MCF 10A (cell line): Measurements from ENCODE around the gene SLC35F4. TPM values are rescaled to one million over a fixed set of nuclear protein-coding genes. Genes with fewer than 3 reads are reported as not detected.
A peak's percentile ranks its signal among the peaks of the same experiment; 100 is the strongest.

ENCODE experiments used
- Bru-seq: library from RNA; stranded (reverse); fragments of 400-500 nt; gene quantifications from one replicate; lab custom pipeline; 2021; lab: Mats Ljungman, UMichigan
- BruChase-seq, 2 experiments: library from RNA; stranded (reverse); fragments of 400-500 nt; gene quantifications; one replicate each; lab custom pipeline; 2021; lab: Mats Ljungman, UMichigan
- BruUV-seq: library from RNA; stranded (reverse); fragments of 400-500 nt; replicated peaks from 2 replicates; lab custom pipeline; 2021; lab: Mats Ljungman, UMichigan
- CTCF ChIA-PET: fragments of 300-600 bp; sonication (Branson Sonifier 250); formaldehyde crosslinking; extraction: SDS; loops from one replicate; lab custom pipeline; 2021; ENCODE audit warnings: antibody characterized with exemption, inconsistent platforms; lab: Yijun Ruan, JAX
- POLR2A ChIA-PET: fragments of 300-600, 350-650 bp; sonication (Branson Sonifier 250); formaldehyde crosslinking; extraction: SDS; loops from one replicate; lab custom pipeline; 2020; ENCODE audit warnings: antibody characterized with exemption, inconsistent platforms; lab: Yijun Ruan, JAX
- DNase-seq: peaks from one replicate; pipeline ENCODE4 v3.0.0-alpha.2; 2018; ENCODE audit not compliant: unreplicated experiment
- H3K27ac Mint-ChIP-seq: one replicate; pipeline ENCODE4 v1.8.0; 2022; ENCODE audit warnings: mild to moderate bottlenecking, low read depth, mixed read lengths; ENCODE audit not compliant: unreplicated experiment
- H3K27me3 Mint-ChIP-seq: one replicate; pipeline ENCODE4 v1.8.0; 2022; ENCODE audit warnings: mixed read lengths; ENCODE audit not compliant: insufficient read depth, unreplicated experiment
- H3K36me3 Mint-ChIP-seq: one replicate; pipeline ENCODE4 v1.8.0; 2022; ENCODE audit warnings: mild to moderate bottlenecking, moderate library complexity, mixed read lengths; ENCODE audit not compliant: insufficient read depth, unreplicated experiment
- H3K4me1 Mint-ChIP-seq: one replicate; pipeline ENCODE4 v1.8.0; 2022; ENCODE audit warnings: mixed read lengths; ENCODE audit not compliant: insufficient read depth, unreplicated experiment
- H3K4me3 Mint-ChIP-seq: one replicate; pipeline ENCODE4 v1.8.0; 2022; ENCODE audit warnings: mild to moderate bottlenecking, moderate library complexity, mixed read lengths; ENCODE audit not compliant: unreplicated experiment
- H3K9me3 Mint-ChIP-seq: one replicate; pipeline ENCODE4 v1.8.0; 2022; ENCODE audit warnings: mixed read lengths; ENCODE audit not compliant: unreplicated experiment
- intact Hi-C: fragments of 100-400 bp; cut with micrococcal nuclease; formaldehyde crosslinking; loops from 2 replicates; pipeline ENCODE4 v1.14.1; 2022
- long read RNA-seq: library from polyadenylated mRNA; stranded (forward); transcript quantifications from one replicate; pipeline ENCODE4 v2.0.0, GENCODE V29; 2022
- total RNA-seq: library from RNA; stranded (reverse); gene quantifications from 2 replicates; pipeline ENCODE4 v1.2.3, GENCODE V29; 2022
- TF ChIP-seq, protein P1 (sequence below): fragments of 200-600 bp; IDR thresholded peaks from one replicate; pipeline ENCODE4 v1.8.0; 2022; ENCODE audit warnings: antibody characterized with exemption, mild to moderate bottlenecking; ENCODE audit not compliant: unreplicated experiment

Gene SLC35F4
- total RNA-seq (not detected in 2 replicates), Bru-seq, nascent RNA (percentile 18 among the genes with signal in this experiment), BruChase-seq, experiment 1, labeled RNA remaining after a 6-hour chase (percentile 23 among the genes with signal in this experiment), BruChase-seq, experiment 2, labeled RNA remaining after a 2-hour chase (percentile 23 among the genes with signal in this experiment)
- long read RNA-seq = 0 reads

DNA sequence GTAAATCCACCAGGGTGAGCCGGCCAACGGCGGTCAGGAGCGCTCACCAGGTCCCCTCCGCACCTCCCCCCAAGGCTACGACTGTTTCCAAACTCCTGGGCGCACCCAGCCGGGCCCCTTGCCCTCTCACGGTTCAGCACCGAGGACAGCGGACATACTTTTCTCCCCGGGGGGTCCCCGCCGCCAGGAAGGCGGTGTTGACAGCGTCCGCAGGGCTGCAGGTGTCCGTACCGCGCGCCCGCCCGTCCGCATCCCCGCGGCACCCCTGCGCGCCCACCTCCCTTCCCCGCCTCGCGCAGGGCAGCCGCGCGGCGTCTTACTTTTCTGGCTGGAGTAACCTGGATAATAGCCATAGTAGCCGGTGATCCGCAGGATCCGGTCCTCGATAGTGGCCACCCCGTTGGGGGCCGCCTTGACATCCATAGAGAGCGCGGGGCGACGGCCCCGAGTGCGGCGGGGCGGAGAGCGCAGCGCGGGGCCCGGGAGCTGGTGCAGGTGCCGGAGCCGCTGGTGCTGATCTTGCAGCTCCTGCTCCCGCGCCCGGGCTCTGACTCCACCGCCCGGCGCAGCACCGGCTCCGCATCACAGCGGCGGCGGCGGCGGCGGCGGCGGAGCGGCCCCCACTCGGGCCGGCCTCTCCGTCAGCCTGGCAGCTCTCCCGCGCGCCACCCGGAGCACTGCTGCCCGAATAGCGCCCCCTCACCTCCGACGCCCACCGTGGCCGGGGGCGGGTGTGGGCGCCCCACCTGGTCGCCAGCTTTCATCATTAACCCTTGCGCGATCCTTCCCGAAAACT, at the start of gene SLC35F4:
Gene SLC35F4, minus strand, starts transcription at position 690 of the 796 bp plus-strand sequence.
- no peak within 1 kb of the TSS for H3K27ac Mint-ChIP-seq
- no peaks in the 10 kb centered on the region for H3K9me3 Mint-ChIP-seq
- H3K36me3 Mint-ChIP-seq = no peaks in the 10 kb centered on the region
- CTCF ChIA-PET = interaction anchor here (0.6 to 1.4 kb wide), 3 partner anchors 21 to 173 kb away, joined by 3 to 6 read pairs (median 5); no protein-coding TSS in a partner anchor
- TF ChIP-seq, protein P1, sequence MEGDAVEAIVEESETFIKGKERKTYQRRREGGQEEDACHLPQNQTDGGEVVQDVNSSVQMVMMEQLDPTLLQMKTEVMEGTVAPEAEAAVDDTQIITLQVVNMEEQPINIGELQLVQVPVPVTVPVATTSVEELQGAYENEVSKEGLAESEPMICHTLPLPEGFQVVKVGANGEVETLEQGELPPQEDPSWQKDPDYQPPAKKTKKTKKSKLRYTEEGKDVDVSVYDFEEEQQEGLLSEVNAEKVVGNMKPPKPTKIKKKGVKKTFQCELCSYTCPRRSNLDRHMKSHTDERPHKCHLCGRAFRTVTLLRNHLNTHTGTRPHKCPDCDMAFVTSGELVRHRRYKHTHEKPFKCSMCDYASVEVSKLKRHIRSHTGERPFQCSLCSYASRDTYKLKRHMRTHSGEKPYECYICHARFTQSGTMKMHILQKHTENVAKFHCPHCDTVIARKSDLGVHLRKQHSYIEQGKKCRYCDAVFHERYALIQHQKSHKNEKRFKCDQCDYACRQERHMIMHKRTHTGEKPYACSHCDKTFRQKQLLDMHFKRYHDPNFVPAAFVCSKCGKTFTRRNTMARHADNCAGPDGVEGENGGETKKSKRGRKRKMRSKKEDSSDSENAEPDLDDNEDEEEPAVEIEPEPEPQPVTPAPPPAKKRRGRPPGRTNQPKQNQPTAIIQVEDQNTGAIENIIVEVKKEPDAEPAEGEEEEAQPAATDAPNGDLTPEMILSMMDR = no peak
- DNase-seq = no peak
- no TSS peak for BruUV-seq
- peaks cover 6% of the 10 kb centered on the region for H3K4me1 Mint-ChIP-seq
- H3K4me3 Mint-ChIP-seq = no peak within 1 kb of the TSS
- H3K27me3 Mint-ChIP-seq = no peaks in the 10 kb centered on the region
- intact Hi-C loops = no loop called here
- POLR2A ChIA-PET = no interaction called here

DNA sequence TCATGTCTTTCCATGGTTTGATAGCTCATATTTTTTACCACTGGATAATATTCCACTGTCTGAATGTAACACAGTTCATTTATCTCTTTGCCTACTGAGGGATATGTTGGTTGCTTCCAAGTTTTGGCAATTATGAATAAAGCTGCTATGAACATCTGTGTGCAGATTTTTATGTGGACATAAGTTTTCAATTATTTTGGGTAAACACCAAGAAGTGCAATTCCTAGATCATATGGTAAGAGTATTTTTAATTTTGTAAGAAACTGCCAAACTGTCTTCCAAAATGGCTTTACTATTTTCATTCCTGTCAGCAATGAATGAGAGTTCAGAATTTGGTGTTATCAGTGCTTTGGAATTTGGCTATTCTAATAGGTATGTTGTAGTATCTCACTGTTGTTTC, 43.7 kb upstream of the SLC35F4 start:
- no peaks in the 10 kb centered on the region for H3K9me3 Mint-ChIP-seq
- no peak overlapping the region for H3K4me3 Mint-ChIP-seq
- no TSS peak for BruUV-seq
- H3K36me3 Mint-ChIP-seq = no peaks in the 10 kb centered on the region
- intact Hi-C loops = loop anchor here (5.0 kb wide), 1 partner anchor 73 kb away; no protein-coding TSS in a partner anchor
- CTCF ChIA-PET = no interaction called here
- TF ChIP-seq, protein P1 = no peak
- H3K4me1 Mint-ChIP-seq = no peaks in the 10 kb centered on the region
- no peak overlapping the region for H3K27ac Mint-ChIP-seq
- DNase-seq = no peak
- peaks cover 36% of the 10 kb centered on the region for H3K27me3 Mint-ChIP-seq
- POLR2A ChIA-PET = no interaction called here

DNA sequence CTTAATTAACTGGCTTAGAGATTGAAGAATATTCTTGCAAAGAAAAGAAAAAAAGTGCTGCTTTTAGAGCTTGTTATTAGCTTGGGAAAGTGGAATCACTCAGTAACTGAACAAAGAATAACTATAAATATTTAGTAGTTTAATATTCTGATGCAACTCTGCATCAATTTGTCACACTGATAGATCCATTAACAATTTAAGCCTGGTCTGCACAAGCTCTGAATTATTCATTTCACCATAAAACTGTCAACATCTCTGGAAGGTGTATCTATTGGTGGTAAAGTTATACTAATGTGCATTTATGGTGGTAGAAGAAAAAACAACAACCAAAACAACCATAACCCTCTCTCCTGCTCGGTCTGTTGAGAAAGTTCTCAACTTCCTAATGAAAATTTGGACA, 38.1 kb upstream of the SLC35F4 start:
- DNase-seq = no peak
- H3K4me3 Mint-ChIP-seq = no peak overlapping the region
- CTCF ChIA-PET = no interaction called here
- H3K9me3 Mint-ChIP-seq = no peaks in the 10 kb centered on the region
- no TSS peak for BruUV-seq
- TF ChIP-seq, protein P1 = no peak
- no peaks in the 10 kb centered on the region for H3K36me3 Mint-ChIP-seq
- POLR2A ChIA-PET = no interaction called here
- H3K27ac Mint-ChIP-seq = no peak overlapping the region
- H3K27me3 Mint-ChIP-seq = peaks cover 20% of the 10 kb centered on the region
- intact Hi-C loops = no loop called here
- H3K4me1 Mint-ChIP-seq = no peaks in the 10 kb centered on the region

DNA sequence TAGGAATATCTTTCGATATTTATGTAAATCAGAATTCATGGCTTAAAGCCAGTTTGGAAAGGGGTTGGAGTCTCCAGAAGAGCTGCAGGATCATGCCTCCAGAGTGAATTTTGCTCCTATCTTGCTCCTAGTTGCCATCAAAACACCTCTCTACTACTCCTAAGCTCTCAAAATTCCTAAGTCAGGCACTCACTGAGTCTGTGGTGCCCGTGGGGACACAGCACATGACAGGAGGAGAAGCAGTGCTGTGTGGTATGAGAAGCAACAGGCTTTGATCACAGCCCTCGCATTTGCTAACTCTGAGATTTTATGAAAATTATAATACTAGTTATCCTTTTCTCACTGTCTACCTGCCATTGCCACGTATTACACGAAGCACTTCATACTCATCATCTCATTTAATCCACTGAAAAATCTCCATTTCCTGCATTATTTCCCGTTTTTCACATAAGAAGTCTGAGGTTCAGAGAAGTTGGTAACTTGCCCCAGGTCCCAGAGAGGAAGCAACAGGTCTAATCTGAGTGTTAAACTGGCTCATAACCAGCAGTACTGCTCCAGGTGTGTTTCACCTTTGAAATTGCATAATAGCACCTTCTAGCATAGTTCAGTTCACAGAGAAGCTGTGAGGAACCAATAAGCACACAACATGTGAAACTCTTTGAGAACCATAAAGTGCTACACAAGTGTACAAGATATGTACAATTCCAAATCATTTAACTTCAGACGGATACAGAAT, 33.1 kb upstream of the SLC35F4 start:
- TF ChIP-seq, protein P1 = no peak
- H3K36me3 Mint-ChIP-seq = no peaks in the 10 kb centered on the region
- ChIA-PET POLR2A (interaction anchor here (0.6 to 0.8 kb wide), 2 partner anchors 9 to 187 kb away, joined by 3 to 4 read pairs; no protein-coding TSS in a partner anchor), CTCF (no interaction called here)
- intact Hi-C loops = no loop called here
- no peak overlapping the region for H3K27ac Mint-ChIP-seq
- no peaks in the 10 kb centered on the region for H3K9me3 Mint-ChIP-seq
- H3K4me1 Mint-ChIP-seq = peaks cover 5% of the 10 kb centered on the region
- no peak overlapping the region for H3K4me3 Mint-ChIP-seq
- H3K27me3 Mint-ChIP-seq = no peaks in the 10 kb centered on the region
- DNase-seq = no peak
- no TSS peak for BruUV-seq
